Thoracic aorta (tissue), 2 donors: ENCODE data around the gene DPP6. TPM values are rescaled to one million over a fixed set of nuclear protein-coding genes. Genes with fewer than 3 reads are reported as not detected.
"Not testable (repeated sequence)": the region's sequence is repeated elsewhere in the genome, so short reads cannot be mapped to it uniquely, and the experiment has no call there.

Source experiments
- ATAC-seq: fragments of 150-250 bp; one replicate; pipeline ENCODE4 v1.8.0; 2017; ENCODE audit warnings: low read depth; ENCODE audit not compliant: insufficient number of reproducible peaks, low FRiP score
- DNase-seq: peaks from one replicate; pipeline ENCODE4 v3.0.0-alpha.2; 2020; ENCODE audit warnings: low spot score
- H3K27ac ChIP-seq, 2 donors: fragments of 200-600 bp; sonication (generic); 1 replicate in 1 of 2; 2 replicates in 1 of 2; pipeline ENCODE4 v1.5.1; 2016; ENCODE audit warnings: mild to moderate bottlenecking in 2 of 2, moderate library complexity in 2 of 2
- H3K27me3 ChIP-seq: fragments of 200-600 bp; sonication (generic); replicated peaks from 2 replicates; pipeline ENCODE4 v1.6.0; 2016; ENCODE audit warnings: mild to moderate bottlenecking; ENCODE audit not compliant: insufficient read depth
- H3K36me3 ChIP-seq: fragments of 200-600 bp; sonication (generic); one replicate; pipeline ENCODE4 v1.5.1; 2016
- H3K4me1 ChIP-seq, 2 donors: fragments of 200-600 bp; sonication (generic); 1 replicate in 1 of 2; 2 replicates in 1 of 2; pipeline versions ENCODE4 v1.5.1 to v1.6.0; 2016; ENCODE audit warnings: low read depth in 2 of 2, mild to moderate bottlenecking in 1 of 2; ENCODE audit not compliant: control insufficient read depth in 1 of 2
- H3K4me3 ChIP-seq: fragments of 200-600 bp; sonication (generic); 2 replicates; pipeline ENCODE4 v1.5.1; 2016; ENCODE audit warnings: mild to moderate bottlenecking
- H3K9me3 ChIP-seq: fragments of 200-600 bp; sonication (generic); 2 replicates; pipeline ENCODE4 v1.5.1; 2016
- CTCF ChIP-seq: fragments of 200-600 bp; sonication (generic); IDR thresholded peaks from one replicate; pipeline ENCODE4 v1.5.1; 2019; ENCODE audit warnings: antibody characterized with exemption
- total RNA-seq, 2 donors: library from RNA; depleted of rRNA; stranded (reverse); fragments of >200 nt; gene quantifications; one replicate each; pipeline versions ENCODE4 v1.1.0 to v1.2.3, GENCODE V29; 2016

The DPP6 gene
- total RNA-seq, 2 donors from 2014 or later, result not detected

- Histone ChIP-seq H3K9me3 (no peaks in the 10 kb centered on the region), H3K4me1 (no peaks in the 10 kb centered on the region), H3K27me3 (no peaks in the 10 kb centered on the region), H3K27ac (no peak overlapping the region), H3K4me3 (no peak overlapping the region), H3K36me3 (no peaks in the 10 kb centered on the region)
- TF ChIP-seq CTCF, result no peak
- DNase-seq, result no peak
- no peak for ATAC-seq
These were observed 623.4 kb downstream of the DPP6 start for GRCh38 chr7:154675560-154675959.

GRCh38 chr7:154676033-154676421 lies 623.8 kb downstream of the DPP6 start:
- not testable (repeated sequence) for H3K36me3 ChIP-seq, H3K4me1 ChIP-seq, H3K27ac ChIP-seq, H3K27me3 ChIP-seq, ATAC-seq, H3K9me3 ChIP-seq, DNase-seq, H3K4me3 ChIP-seq

GRCh38 chr7:154676422-154677073 lies 624.4 kb downstream of the DPP6 start:
- ATAC-seq (no peak), DNase-seq (no peak)
- no peak overlapping the region for H3K4me3 ChIP-seq
- H3K4me1 ChIP-seq, result no peaks in the 10 kb centered on the region
- no peaks in the 10 kb centered on the region for H3K36me3 ChIP-seq
- H3K9me3 ChIP-seq, result no peaks in the 10 kb centered on the region
- no peak overlapping the region for H3K27ac ChIP-seq
- no peaks in the 10 kb centered on the region for H3K27me3 ChIP-seq
- no peak for TF ChIP-seq CTCF

- no peaks in the 10 kb centered on the region for H3K36me3 ChIP-seq
- H3K27ac ChIP-seq, result no peak overlapping the region
- ATAC-seq, result no peak
- TF ChIP-seq CTCF, result no peak
- no peak for DNase-seq
- no peak overlapping the region for H3K4me3 ChIP-seq
- H3K4me1 ChIP-seq, result no peaks in the 10 kb centered on the region
- H3K27me3 ChIP-seq, result no peaks in the 10 kb centered on the region
- H3K9me3 ChIP-seq, result no peaks in the 10 kb centered on the region
These were observed 625.3 kb downstream of the DPP6 start for GRCh38 chr7:154677454-154677853.

GRCh38 chr7:154678001-154678550 lies 625.9 kb downstream of the DPP6 start:
- not testable (repeated sequence) for DNase-seq, H3K27me3 ChIP-seq, H3K9me3 ChIP-seq, H3K27ac ChIP-seq, H3K4me1 ChIP-seq, H3K4me3 ChIP-seq, ATAC-seq, H3K36me3 ChIP-seq

GRCh38 chr7:154679379-154680053 lies 627.3 kb downstream of the DPP6 start:
- Histone ChIP-seq H3K4me1 (no peaks in the 10 kb centered on the region), H3K36me3 (no peaks in the 10 kb centered on the region), H3K4me3 (no peak overlapping the region), H3K9me3 (no peaks in the 10 kb centered on the region), H3K27me3 (no peaks in the 10 kb centered on the region), H3K27ac (no peak overlapping the region)
- TF ChIP-seq CTCF, result no peak
- no peak for DNase-seq
- ATAC-seq, result no peak
